GM23248 (cell line): ENCODE data around the gene MED12L. TPM values are rescaled to one million over a fixed set of nuclear protein-coding genes. Genes with fewer than 3 reads are reported as not detected.
A peak's percentile ranks its signal among the peaks of the same experiment; 100 is the strongest.

ENCODE experiments used
- DNase-seq: peaks from one replicate; pipeline ENCODE4 v3.0.0-alpha.2; 2015
- H2AFZ ChIP-seq: fragments of 200-600 bp; sonication (generic); 2 replicates; pipeline ENCODE4 v1.6.1; 2016; ENCODE audit warnings: antibody characterized with exemption
- H3F3A ChIP-seq: fragments of 200-600 bp; sonication (generic); 2 replicates; pipeline ENCODE4 v1.6.1; 2016; ENCODE audit warnings: mild to moderate bottlenecking, antibody characterized with exemption, mixed run types; ENCODE audit not compliant: insufficient read depth
- H3K27ac ChIP-seq: fragments of 200-600 bp; sonication (generic); 2 replicates; pipeline ENCODE4 v1.5.1; 2016; ENCODE audit warnings: mild to moderate bottlenecking
- H3K27me3 ChIP-seq: fragments of 200-600 bp; sonication (generic); replicated peaks from 2 replicates; pipeline ENCODE4 v1.6.1; 2016; ENCODE audit warnings: mild to moderate bottlenecking; ENCODE audit not compliant: insufficient read depth
- H3K36me3 ChIP-seq: fragments of 200-600 bp; sonication (generic); 2 replicates; pipeline ENCODE4 v1.6.1; 2016; ENCODE audit warnings: low read depth, mild to moderate bottlenecking
- H3K4me1 ChIP-seq: fragments of 200-600 bp; sonication (generic); 2 replicates; pipeline ENCODE4 v1.6.1; 2016; ENCODE audit warnings: mild to moderate bottlenecking; ENCODE audit not compliant: insufficient read depth
- H3K4me2 ChIP-seq: fragments of 200-600 bp; sonication (generic); one replicate; pipeline ENCODE4 v1.6.1; 2016; ENCODE audit warnings: mild to moderate bottlenecking; ENCODE audit not compliant: unreplicated experiment
- H3K4me3 ChIP-seq: fragments of 200-600 bp; sonication (generic); 2 replicates; pipeline ENCODE4 v1.5.1; 2016; ENCODE audit warnings: mild to moderate bottlenecking
- H3K79me2 ChIP-seq: fragments of 200-600 bp; sonication (generic); 2 replicates; pipeline ENCODE4 v1.6.1; 2016; ENCODE audit warnings: mild to moderate bottlenecking; ENCODE audit not compliant: insufficient read depth
- H3K9ac ChIP-seq: fragments of 200-600 bp; sonication (generic); 2 replicates; pipeline ENCODE4 v1.6.1; 2016; ENCODE audit warnings: mild to moderate bottlenecking
- H3K9me2 ChIP-seq: fragments of 200-600 bp; sonication (generic); 2 replicates; pipeline ENCODE4 v1.6.1; 2016; ENCODE audit warnings: mixed run types, mild to moderate bottlenecking, moderate library complexity; ENCODE audit not compliant: insufficient read depth
- H3K9me3 ChIP-seq: fragments of 200-600 bp; sonication (generic); one replicate; pipeline ENCODE4 v1.6.1; 2017; ENCODE audit warnings: low read depth
- H4K20me1 ChIP-seq: fragments of 200-600 bp; sonication (generic); 2 replicates; pipeline ENCODE4 v1.6.0; 2016; ENCODE audit not compliant: insufficient read depth
- EZH2 ChIP-seq: fragments of 200-600 bp; sonication (generic); IDR thresholded peaks from 2 replicates; pipeline ENCODE4 v1.6.1; 2018; ENCODE audit warnings: antibody characterized with exemption, mild to moderate bottlenecking; ENCODE audit not compliant: insufficient read depth, poor library complexity, severe bottlenecking
- EZH2phosphoT487 ChIP-seq: fragments of 200-600 bp; sonication (generic); IDR thresholded peaks from 2 replicates; pipeline ENCODE4 v1.6.1; 2018; ENCODE audit warnings: antibody characterized with exemption, moderate library complexity, mild to moderate bottlenecking, low read depth; ENCODE audit not compliant: insufficient read depth
- WGBS, 2 experiments: methylation state at CpG; one replicate each; pipeline ENCODE4 v1.1.6; 2015 to 2017; ENCODE audit warnings: low lambda C conversion rate in 2 of 2, low coverage in 1 of 2; ENCODE audit errors: missing lambda C conversion rate in 2 of 2; 5-methylcytosine and 5-hydroxymethylcytosine counted together
- in situ Hi-C: fragments of 300-500 bp; cut with MboI; formaldehyde crosslinking; loops from 2 replicates; pipeline ENCODE4 v1.15.0; 2020
- polyA plus RNA-seq: library from polyadenylated mRNA; unstranded; fragments of >200 nt; fragmentation: Nextera tagmentation; extraction: Ambion mirVana; gene quantifications from 2 replicates; pipeline ENCODE4 v1.2.1, GENCODE V29; 2016
- total RNA-seq: library from RNA; depleted of rRNA; stranded (reverse); fragments of >200 nt; shearing (Covaris generic); gene quantifications from 2 replicates; pipeline ENCODE4 v1.2.3, GENCODE V29; 2014

Gene MED12L
- total and polyA plus RNA-seq, 2 experiments from 2014 or later = 0.13 to 0.32 TPM

GRCh38 chr3:151259664-151260063 is 174.2 kb downstream of the MED12L start:
- H3K36me3 ChIP-seq = no peaks in the 10 kb centered on the region
- H3K9ac ChIP-seq = no peak overlapping the region
- H4K20me1 ChIP-seq = no peaks in the 10 kb centered on the region
- H3K4me2 ChIP-seq = no peak overlapping the region
- no peak for DNase-seq
- no peaks in the 10 kb centered on the region for H3F3A ChIP-seq
- H3K4me1 ChIP-seq = no peaks in the 10 kb centered on the region
- no peaks in the 10 kb centered on the region for H3K9me3 ChIP-seq
- H3K4me3 ChIP-seq = no peak overlapping the region
- H2AFZ ChIP-seq = no peak overlapping the region
- no peak overlapping the region for H3K27ac ChIP-seq
- no peaks in the 10 kb centered on the region for H3K9me2 ChIP-seq
- H3K27me3 ChIP-seq = 0 out of 2 replicates have a peak, but pooled peaks cover 8% of the 10 kb centered on the region
- 69% methylated on average over 3 of the region's 3 CpGs for WGBS, 2 experiments
- TF ChIP-seq EZH2 (no peak), EZH2phosphoT487 (no peak)
- H3K79me2 ChIP-seq = no peaks in the 10 kb centered on the region
- in situ Hi-C loops = no loop called here

- Histone ChIP-seq H3K4me2 (no peak overlapping the region), H3K9me3 (no peaks in the 10 kb centered on the region), H4K20me1 (no peaks in the 10 kb centered on the region), H3F3A (no peaks in the 10 kb centered on the region), H2AFZ (no peak overlapping the region), H3K4me3 (no peak overlapping the region), H3K4me1 (no peaks in the 10 kb centered on the region), H3K27me3 (0 out of 2 replicates have a peak, but pooled peaks cover 8% of the 10 kb centered on the region), H3K9ac (no peak overlapping the region), H3K27ac (no peak overlapping the region), H3K9me2 (no peaks in the 10 kb centered on the region), H3K36me3 (no peaks in the 10 kb centered on the region), H3K79me2 (no peaks in the 10 kb centered on the region)
- DNase-seq = peak; percentile 24
- 72 to 78% methylated on average over 8 of the region's 8 CpGs for WGBS, 2 experiments
- in situ Hi-C loops = no loop called here
- TF ChIP-seq EZH2phosphoT487 = no peak
- no peak for TF ChIP-seq EZH2
Measured at GRCh38 chr3:151262871-151263525, 177.5 kb downstream of the MED12L start.

- H3K27me3 ChIP-seq = 0 out of 2 replicates have a peak, but pooled peaks cover 3% of the 10 kb centered on the region
- no peak for DNase-seq
- no peak for TF ChIP-seq EZH2phosphoT487
- no peak for TF ChIP-seq EZH2
- no peak overlapping the region for H3K27ac ChIP-seq
- H3K4me3 ChIP-seq = no peak overlapping the region
- in situ Hi-C loops = no loop called here
- no peaks in the 10 kb centered on the region for H3K36me3 ChIP-seq
- no peak overlapping the region for H3K4me2 ChIP-seq
- H3F3A ChIP-seq = no peaks in the 10 kb centered on the region
- WGBS, 2 experiments = 94 to 100% methylated on average over 1 of the region's 1 CpG
- no peaks in the 10 kb centered on the region for H3K79me2 ChIP-seq
- H2AFZ ChIP-seq = no peak overlapping the region
- H3K9me3 ChIP-seq = no peaks in the 10 kb centered on the region
- H4K20me1 ChIP-seq = no peaks in the 10 kb centered on the region
- no peaks in the 10 kb centered on the region for H3K9me2 ChIP-seq
- no peaks in the 10 kb centered on the region for H3K4me1 ChIP-seq
- no peak overlapping the region for H3K9ac ChIP-seq
Measured at GRCh38 chr3:151264605-151265004, 179.1 kb downstream of the MED12L start.

GRCh38 chr3:151265166-151265565 is 179.7 kb downstream of the MED12L start:
- in situ Hi-C loops = no loop called here
- H3K27ac ChIP-seq = no peak overlapping the region

More at GRCh38 chr3:151265166-151265565, 179.7 kb downstream of the MED12L start:
- TF ChIP-seq EZH2 = no peak
- TF ChIP-seq EZH2phosphoT487 = no peak
- Histone ChIP-seq H3K27me3 (no peaks in the 10 kb centered on the region), H3K9me3 (no peaks in the 10 kb centered on the region), H3K9ac (no peak overlapping the region), H3K36me3 (no peaks in the 10 kb centered on the region), H3K4me2 (no peak overlapping the region), H3F3A (no peaks in the 10 kb centered on the region), H3K4me1 (no peaks in the 10 kb centered on the region), H2AFZ (no peak overlapping the region), H3K4me3 (no peak overlapping the region), H3K9me2 (no peaks in the 10 kb centered on the region), H4K20me1 (no peaks in the 10 kb centered on the region), H3K79me2 (no peaks in the 10 kb centered on the region)
- DNase-seq = no peak
- WGBS, 2 experiments = 96% methylated on average over 5 of the region's 5 CpGs
